CD14-positive monocyte (primary cell): ENCODE data around the gene SYTL1. TPM values are rescaled to one million over a fixed set of nuclear protein-coding genes. Genes with fewer than 3 reads are reported as not detected.

Source experiments
- DNase-seq, 3 donors: peaks; one replicate each; pipeline ENCODE4 v3.0.0-alpha.2; 2011 to 2022
- H2AFZ ChIP-seq: 2 replicates; pipeline ENCODE4 v1.6.0; 2012; ENCODE audit warnings: mild to moderate bottlenecking, low read depth, low read length, inconsistent platforms; ENCODE audit not compliant: insufficient read depth, poor library complexity, severe bottlenecking
- H3K27ac ChIP-seq, 2 donors: 1 replicate in 1 of 2; 2 replicates in 1 of 2; pipeline ENCODE4 v1.5.1; 2012 to 2013; ENCODE audit warnings: low read length in 2 of 2, control low read depth in 1 of 2, inconsistent platforms in 1 of 2, low read depth in 1 of 2, mild to moderate bottlenecking in 1 of 2
- H3K27me3 ChIP-seq, 2 donors: one replicate each; pipeline versions ENCODE4 v1.6.0 to v1.6.1; 2011 to 2013; ENCODE audit warnings: low read length in 2 of 2; ENCODE audit not compliant: control insufficient read depth in 2 of 2, insufficient read depth in 2 of 2
- H3K36me3 ChIP-seq, 2 donors: replicated peaks in 1 of 2; 1 replicate in 1 of 2; 2 replicates in 1 of 2; pipeline versions ENCODE4 v1.5.1 to v1.6.1; 2012 to 2013; ENCODE audit warnings: low read length in 2 of 2, control low read depth in 1 of 2, inconsistent platforms in 1 of 2, mild to moderate bottlenecking in 1 of 2; ENCODE audit not compliant: insufficient read depth in 2 of 2, control insufficient read depth in 1 of 2
- H3K4me1 ChIP-seq, 2 donors: 1 replicate in 1 of 2; 2 replicates in 1 of 2; pipeline versions ENCODE4 v1.5.1 to v1.6.1; 2012 to 2013; ENCODE audit warnings: low read length in 2 of 2, control low read depth in 1 of 2, inconsistent platforms in 1 of 2, mild to moderate bottlenecking in 1 of 2, moderate library complexity in 1 of 2; ENCODE audit not compliant: insufficient read depth in 2 of 2, control insufficient read depth in 1 of 2
- H3K4me2 ChIP-seq: replicated peaks from 2 replicates; pipeline ENCODE3; 2012; ENCODE audit warnings: low read length, moderate library complexity, mild to moderate bottlenecking; ENCODE audit not compliant: poor library complexity, severe bottlenecking; ENCODE audit errors: extremely low read depth
- H3K4me3 ChIP-seq, 3 experiments: fragments of 200-600 bp in 1 of 3; sonication (generic) in 1 of 3; replicated peaks in 1 of 3; 1 replicate in 2 of 3; 2 replicates in 1 of 3; pipeline ENCODE4 v1.5.1; 2011 to 2013; ENCODE audit warnings: low read length in 3 of 3, mild to moderate bottlenecking in 3 of 3, control low read depth in 2 of 3, low read depth in 2 of 3, inconsistent platforms in 1 of 3, moderate library complexity in 1 of 3
- H3K79me2 ChIP-seq: 2 replicates; pipeline ENCODE4 v1.6.0; 2012; ENCODE audit warnings: mild to moderate bottlenecking, control low read depth, inconsistent platforms, low read length, moderate library complexity; ENCODE audit not compliant: insufficient read depth
- H3K9ac ChIP-seq: 2 replicates; pipeline ENCODE4 v1.6.0; 2017; ENCODE audit warnings: low read length, mild to moderate bottlenecking; ENCODE audit not compliant: insufficient read depth, poor library complexity, severe bottlenecking
- H3K9me3 ChIP-seq, 2 donors: replicated peaks in 1 of 2; 1 replicate in 1 of 2; 2 replicates in 1 of 2; pipeline versions ENCODE4 v1.5.1 to v1.6.1; 2012 to 2013; ENCODE audit warnings: low read length in 2 of 2, control low read depth in 1 of 2; ENCODE audit not compliant: control insufficient read depth in 1 of 2, insufficient read depth in 1 of 2
- H4K20me1 ChIP-seq: 2 replicates; pipeline ENCODE4 v1.6.0; 2012; ENCODE audit warnings: mild to moderate bottlenecking, low read length, control low read depth, moderate library complexity; ENCODE audit not compliant: insufficient read depth
- H3K27ac Mint-ChIP-seq, 7 donors: one replicate each; pipeline ENCODE4 v1.8.0; 2020; ENCODE audit warnings: mild to moderate bottlenecking in 7 of 7, mixed read lengths in 7 of 7, moderate library complexity in 6 of 7, inconsistent platforms in 2 of 7
- H3K27me3 Mint-ChIP-seq, 3 donors: one replicate each; pipeline ENCODE4 v1.8.0; 2021 to 2022; ENCODE audit warnings: low read depth in 3 of 3, mild to moderate bottlenecking in 3 of 3, mixed read lengths in 3 of 3, moderate library complexity in 3 of 3, inconsistent platforms in 1 of 3
- H3K36me3 Mint-ChIP-seq, 2 donors: one replicate each; pipeline ENCODE4 v1.8.0; 2020; ENCODE audit warnings: mixed read lengths in 2 of 2, inconsistent platforms in 1 of 2, mild to moderate bottlenecking in 1 of 2
- H3K4me1 Mint-ChIP-seq: one replicate; pipeline ENCODE4 v1.8.0; 2020; ENCODE audit warnings: mild to moderate bottlenecking, mixed read lengths
- H3K4me3 Mint-ChIP-seq, 2 donors: one replicate each; pipeline ENCODE4 v1.8.0; 2020; ENCODE audit warnings: mild to moderate bottlenecking in 2 of 2, mixed read lengths in 2 of 2, moderate library complexity in 1 of 2
- H3K9me3 Mint-ChIP-seq, 7 donors: one replicate each; pipeline ENCODE4 v1.8.0; 2020 to 2022; ENCODE audit warnings: mixed read lengths in 7 of 7, mild to moderate bottlenecking in 6 of 7, moderate library complexity in 6 of 7, inconsistent platforms in 2 of 7
- WGBS: methylation state at CpG from one replicate; pipeline ENCODE4 v1.1.5; 2013; ENCODE audit warnings: missing lambda C conversion rate; ENCODE audit not compliant: insufficient coverage; 5-methylcytosine and 5-hydroxymethylcytosine counted together
- intact Hi-C, 2 donors: fragments of 100-400 bp; cut with micrococcal nuclease; formaldehyde crosslinking; loops; one replicate each; pipeline versions ENCODE4 v1.15.0 to v1.15.1; 2023
- polyA plus RNA-seq, 3 donors: library from polyadenylated mRNA; depleted of rRNA in 1 of 3; unstranded in 2 of 3; stranded (reverse) in 1 of 3; fragments of 300-500 nt in 2 of 3; fragments of >200 nt in 1 of 3; fragmentation: Illumina TruSeq in 2 of 3; gene quantifications; 1 replicate in 2 of 3; 2 replicates in 1 of 3; pipeline ENCODE4 v1.2.3, GENCODE V29; 2012 to 2021
- TF ChIP-seq, protein P1 (sequence below): fragments of 200-600 bp; IDR thresholded peaks from one replicate; pipeline ENCODE4 v1.8.0; 2022; ENCODE audit warnings: antibody characterized with exemption, mild to moderate bottlenecking

The SYTL1 gene
- polyA plus RNA-seq, 3 donors: 26.9 to 95.8 (median 44.6) TPM

GRCh38 chr1:27301052-27301422 is 40.8 kb upstream of the SYTL1 start:
- H3K4me3 ChIP-seq: no peak overlapping the region
- H3K36me3 ChIP-seq: peaks cover 70 to 90% of the 10 kb centered on the region in 2 donors
- peak overlapping the region; percentile 75 to 84 for H3K27ac ChIP-seq
- TF ChIP-seq, protein P1, sequence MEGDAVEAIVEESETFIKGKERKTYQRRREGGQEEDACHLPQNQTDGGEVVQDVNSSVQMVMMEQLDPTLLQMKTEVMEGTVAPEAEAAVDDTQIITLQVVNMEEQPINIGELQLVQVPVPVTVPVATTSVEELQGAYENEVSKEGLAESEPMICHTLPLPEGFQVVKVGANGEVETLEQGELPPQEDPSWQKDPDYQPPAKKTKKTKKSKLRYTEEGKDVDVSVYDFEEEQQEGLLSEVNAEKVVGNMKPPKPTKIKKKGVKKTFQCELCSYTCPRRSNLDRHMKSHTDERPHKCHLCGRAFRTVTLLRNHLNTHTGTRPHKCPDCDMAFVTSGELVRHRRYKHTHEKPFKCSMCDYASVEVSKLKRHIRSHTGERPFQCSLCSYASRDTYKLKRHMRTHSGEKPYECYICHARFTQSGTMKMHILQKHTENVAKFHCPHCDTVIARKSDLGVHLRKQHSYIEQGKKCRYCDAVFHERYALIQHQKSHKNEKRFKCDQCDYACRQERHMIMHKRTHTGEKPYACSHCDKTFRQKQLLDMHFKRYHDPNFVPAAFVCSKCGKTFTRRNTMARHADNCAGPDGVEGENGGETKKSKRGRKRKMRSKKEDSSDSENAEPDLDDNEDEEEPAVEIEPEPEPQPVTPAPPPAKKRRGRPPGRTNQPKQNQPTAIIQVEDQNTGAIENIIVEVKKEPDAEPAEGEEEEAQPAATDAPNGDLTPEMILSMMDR: peak; percentile 61
- Mint-ChIP-seq H3K4me1 (peaks cover 23% of the 10 kb centered on the region), H3K36me3 (peaks cover 78 to 89% of the 10 kb centered on the region in 2 donors), H3K27ac (peak overlapping the region in 6 of 7 donors; percentile 61 to 91 (median 87)), H3K9me3 (no peaks in the 10 kb centered on the region), H3K4me3 (no peak overlapping the region), H3K27me3 (no peaks in the 10 kb centered on the region)
- no peaks in the 10 kb centered on the region for H3K9me3 ChIP-seq
- no peak for DNase-seq
- peaks cover 34% of the 10 kb centered on the region for H4K20me1 ChIP-seq
- H2AFZ ChIP-seq: no peak overlapping the region
- no peak overlapping the region for H3K4me2 ChIP-seq
- H3K9ac ChIP-seq: no peak overlapping the region
- intact Hi-C loops: loop anchor here (1.0 to 10.0 kb wide), 5 partner anchors 94 to 374 kb away; partner anchors contain the start of genes AHDC1 (in 1 of the 2) and IFI6 (in 1 of the 2)
- WGBS: 89% methylated on average over 6 of the region's 8 CpGs
- no peaks in the 10 kb centered on the region for H3K79me2 ChIP-seq
- H3K27me3 ChIP-seq: no peaks in the 10 kb centered on the region
- H3K4me1 ChIP-seq: peaks cover 25 to 26% of the 10 kb centered on the region in 2 donors

- no peak overlapping the region for H3K4me3 Mint-ChIP-seq
- Histone ChIP-seq H2AFZ (no peak overlapping the region), H4K20me1 (peaks cover 30% of the 10 kb centered on the region), H3K4me2 (no peak overlapping the region), H3K36me3 (peaks cover 70 to 91% of the 10 kb centered on the region in 2 donors), H3K27ac (no peak overlapping the region), H3K4me1 (peaks cover 25 to 26% of the 10 kb centered on the region in 2 donors), H3K4me3 (no peak overlapping the region), H3K79me2 (no peaks in the 10 kb centered on the region), H3K27me3 (no peaks in the 10 kb centered on the region), H3K9ac (no peak overlapping the region), H3K9me3 (no peaks in the 10 kb centered on the region)
- H3K27me3 Mint-ChIP-seq: no peaks in the 10 kb centered on the region
- peaks cover 79 to 91% of the 10 kb centered on the region in 2 donors for H3K36me3 Mint-ChIP-seq
- peaks cover 23% of the 10 kb centered on the region for H3K4me1 Mint-ChIP-seq
- no peak for DNase-seq
- peak overlapping the region in 1 of 7 donors; percentile 61 for H3K27ac Mint-ChIP-seq
- TF ChIP-seq, protein P1: no peak
- H3K9me3 Mint-ChIP-seq: no peaks in the 10 kb centered on the region
- intact Hi-C loops: loop anchor here (1.0 to 10.0 kb wide), 5 partner anchors 93 to 373 kb away; partner anchors contain the start of genes AHDC1 (in 1 of the 2) and IFI6 (in 1 of the 2)
- WGBS: 99% methylated on average over 6 of the region's 10 CpGs
These were observed 40.1 kb upstream of the SYTL1 start for GRCh38 chr1:27301582-27302199.
